Brain pericyte (primary cell): ENCODE data around the gene FUZ.
"Not testable (repeated sequence)": the region's sequence is repeated elsewhere in the genome, so short reads cannot be mapped to it uniquely, and the experiment has no call there.

ENCODE experiments used
- DNase-seq: peaks from one replicate; pipeline ENCODE4 v3.0.0-alpha.2; 2012; ENCODE audit warnings: low read depth, low spot score

The FUZ gene

DNA sequence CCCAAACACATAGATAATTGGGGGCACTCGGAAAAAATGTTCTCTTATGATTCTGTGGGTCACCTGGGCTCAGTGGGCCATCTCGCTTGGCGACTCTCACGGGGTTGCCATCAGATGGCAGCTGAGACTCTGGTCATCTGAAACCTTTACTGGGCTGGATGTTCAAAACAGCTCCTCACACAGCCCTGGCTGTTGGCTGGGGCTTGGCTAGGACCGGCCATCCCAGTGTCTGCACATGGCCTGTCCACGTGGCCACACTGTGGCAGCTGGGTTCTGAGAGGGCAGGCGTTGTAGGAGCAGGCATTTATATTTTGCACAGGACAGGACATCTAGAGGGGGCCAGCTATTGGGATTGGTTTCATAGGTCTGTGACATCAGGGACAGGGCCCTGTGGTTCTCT is 20.5 kb upstream of the FUZ start:
- DNase-seq: no peak

- DNase-seq: no peak
Measured at GRCh38 chr19:49832556-49832955, 19.5 kb upstream of the FUZ start.

DNA sequence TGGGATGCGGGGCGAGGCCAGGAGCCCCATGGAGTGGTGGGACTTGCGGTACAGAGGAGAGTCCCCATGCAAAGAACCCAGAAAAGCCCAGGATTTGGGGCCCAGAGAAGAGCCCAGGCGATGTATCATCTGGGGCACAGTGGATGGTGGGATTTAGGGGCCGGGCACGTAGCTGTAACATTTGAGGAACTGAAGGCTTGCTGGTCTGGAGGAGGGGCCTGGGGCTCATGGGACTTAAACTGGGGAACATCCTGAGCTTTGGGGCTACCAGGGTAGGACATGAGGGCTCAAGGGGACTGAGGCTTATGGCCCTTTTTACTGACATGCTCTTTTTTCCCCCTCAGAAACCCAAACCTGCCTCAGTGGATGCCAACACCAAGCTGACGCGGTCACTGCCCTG is 18.5 kb upstream of the FUZ start:
- no peak for DNase-seq

GRCh38 chr19:49830766-49831165 is 17.7 kb upstream of the FUZ start:
- DNase-seq: no peak

GRCh38 chr19:49829721-49830120 is 16.6 kb upstream of the FUZ start:
- DNase-seq: no peak

- no peak for DNase-seq
Measured at GRCh38 chr19:49829200-49829599, 16.1 kb upstream of the FUZ start.

GRCh38 chr19:49827034-49827433 is 13.9 kb upstream of the FUZ start:
- DNase-seq: no peak

DNA sequence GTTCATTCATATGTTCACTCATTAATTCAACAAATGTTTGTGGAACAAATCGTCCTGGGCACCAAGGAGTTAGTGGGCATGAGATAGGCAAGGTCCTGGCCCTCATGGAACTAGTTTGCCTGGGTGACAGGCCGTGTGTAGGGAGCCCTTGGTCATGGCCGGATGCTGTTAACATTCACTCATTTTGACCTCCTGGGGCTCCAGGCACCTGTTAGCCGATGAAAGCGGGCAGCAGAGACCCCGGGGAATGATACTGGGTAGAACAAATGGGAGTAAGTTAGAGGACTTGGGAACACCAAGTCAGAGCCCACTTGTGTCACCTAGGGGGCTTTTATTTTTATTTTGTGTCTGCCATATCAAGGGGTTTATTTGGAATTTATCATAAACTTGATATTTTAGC is 11.6 kb upstream of the FUZ start:
- no peak for DNase-seq

GRCh38 chr19:49823472-49823871 is 10.4 kb upstream of the FUZ start:
- no peak for DNase-seq

DNA sequence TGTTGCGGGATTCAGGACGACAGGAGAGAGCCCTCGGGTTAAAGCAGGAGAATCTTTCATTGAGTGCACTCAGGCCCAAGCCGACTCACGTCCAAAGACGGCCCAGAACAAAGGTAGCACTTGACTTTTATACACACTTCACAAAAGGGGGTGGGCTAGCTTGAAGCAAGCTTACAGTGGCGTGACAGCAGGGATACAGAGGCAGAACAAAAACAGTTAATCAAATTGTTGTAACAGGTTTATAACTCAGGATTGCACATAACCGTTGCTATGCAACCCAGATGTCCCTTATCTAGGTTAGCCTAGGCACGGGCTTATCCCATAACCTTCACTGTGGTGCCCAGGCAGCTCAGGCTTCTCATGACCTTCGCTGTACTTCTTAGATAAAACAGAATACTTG is 7.0 kb upstream of the FUZ start:
- DNase-seq: no peak

DNA sequence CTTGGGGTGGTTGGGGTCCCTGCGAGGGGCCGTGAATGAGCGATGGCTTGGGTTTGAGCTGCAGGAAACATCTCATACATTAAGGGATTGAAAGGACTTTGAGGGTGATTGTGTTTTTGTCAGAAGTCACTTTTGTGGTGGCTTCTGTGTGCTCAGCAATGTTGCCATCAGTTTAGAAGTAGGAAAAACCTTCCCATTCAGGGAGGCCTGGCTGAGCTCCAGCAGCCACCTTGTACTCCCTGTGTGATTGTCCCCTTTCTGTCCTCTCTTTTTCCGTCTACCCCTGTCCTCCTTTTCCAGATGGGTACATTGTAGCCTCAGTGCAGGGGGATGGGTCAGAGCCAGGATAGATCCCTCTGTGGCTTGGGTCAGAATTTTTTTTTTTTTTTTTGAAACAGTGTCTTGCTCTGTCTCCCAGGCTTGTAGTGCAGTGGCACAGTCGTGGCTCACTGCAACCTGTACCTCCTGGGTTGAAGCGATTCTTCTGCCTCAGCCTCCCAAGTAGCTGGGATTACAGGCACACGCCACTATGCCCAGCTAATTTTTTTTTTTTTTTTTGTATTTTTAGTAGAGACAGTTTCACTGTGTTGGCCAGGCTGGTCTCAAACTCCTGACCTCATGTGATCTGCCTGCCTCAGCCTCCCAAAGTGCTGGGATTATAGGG is 6.5 kb upstream of the FUZ start:
- not testable (repeated sequence) for DNase-seq

- no peak for DNase-seq
Measured at GRCh38 chr19:49818649-49819370, 5.7 kb upstream of the FUZ start.

DNA sequence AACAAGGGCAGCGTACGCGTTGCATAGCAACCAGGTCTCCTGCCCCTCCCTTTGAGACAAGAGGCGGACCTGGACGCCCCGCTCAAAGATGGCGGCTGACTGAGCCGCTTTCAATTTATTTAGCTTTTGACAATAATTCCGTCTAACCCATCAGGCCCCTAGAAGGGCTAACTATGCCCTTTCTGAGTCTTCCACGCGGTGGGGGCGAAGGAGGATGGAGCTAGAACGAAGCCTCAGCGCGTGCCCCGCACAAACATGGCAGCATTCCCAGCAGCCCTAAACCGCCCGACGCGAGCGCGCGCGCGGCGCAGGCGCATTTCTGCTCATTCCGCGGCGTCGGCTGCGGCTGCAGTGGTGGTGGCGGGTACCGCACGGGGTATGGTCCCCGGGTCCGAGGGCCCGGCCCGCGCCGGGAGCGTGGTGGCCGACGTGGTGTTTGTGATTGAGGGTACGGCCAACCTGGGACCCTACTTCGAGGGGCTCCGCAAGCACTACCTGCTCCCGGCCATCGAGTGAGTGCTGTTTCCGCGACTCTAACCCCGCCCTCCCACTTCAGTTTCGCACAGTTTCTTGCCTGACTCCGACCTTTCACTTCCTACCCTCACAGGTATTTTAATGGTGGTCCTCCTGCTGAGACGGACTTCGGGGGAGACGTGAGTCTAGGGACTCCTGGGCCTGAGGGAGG is 5.0 kb upstream of the FUZ start, which contains the start of gene MED25:
TSS of gene MED25 (plus strand) at position 326 of the 685 bp plus-strand sequence. CDS start at position 379, 53 bp downstream.
- peak; percentile 70 for DNase-seq

DNA sequence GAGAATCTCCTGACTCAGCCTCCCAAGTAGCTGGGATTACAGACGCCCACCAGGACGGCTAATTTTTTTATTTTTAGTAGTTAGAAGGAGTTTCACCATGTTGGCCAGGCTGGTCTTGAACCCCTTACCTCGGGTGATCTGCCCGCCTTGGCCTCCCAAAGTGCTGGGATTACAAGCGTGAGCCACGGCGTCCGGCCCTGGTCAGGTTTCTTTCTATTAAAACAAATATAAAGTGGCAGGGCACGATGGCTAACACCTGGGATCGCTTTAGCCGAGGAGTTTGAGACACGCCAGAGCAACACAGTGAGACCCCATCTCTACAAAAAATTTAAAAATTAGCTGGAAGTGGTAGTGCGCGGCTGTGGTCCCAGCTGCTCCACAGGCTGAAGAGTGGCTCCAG is 3.5 kb upstream of the FUZ start:
- no peak for DNase-seq

DNA sequence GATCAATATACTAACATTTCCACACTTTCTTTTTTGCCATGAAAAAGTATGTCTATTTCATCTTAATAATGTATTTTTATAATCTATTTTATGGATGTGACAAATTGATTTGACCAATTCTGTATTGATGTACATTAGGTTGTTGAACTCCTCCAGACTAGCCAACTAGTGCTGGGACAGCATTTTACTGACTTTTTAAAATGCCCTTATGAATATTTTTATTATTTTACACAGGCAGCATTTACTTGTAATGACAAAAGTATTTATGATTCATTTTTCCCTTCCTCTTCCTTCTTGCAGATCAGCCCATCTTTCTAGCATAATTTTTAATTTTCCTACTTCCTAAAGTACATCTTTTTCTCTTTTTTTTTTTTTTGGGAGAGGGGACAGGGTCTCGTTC is 918 bp upstream of the FUZ start:
- no peak for DNase-seq

- DNase-seq: no peak
Measured at GRCh38 chr19:49812452-49812996, 568 bp downstream of the FUZ start.

GRCh38 chr19:49811328-49811727 is 1.8 kb downstream of the FUZ start:
- no peak for DNase-seq

- no peak for DNase-seq
Measured at GRCh38 chr19:49809941-49810389, 3.1 kb downstream of the FUZ start.

GRCh38 chr19:49809160-49809940 is 3.7 kb downstream of the FUZ start:
- no peak for DNase-seq

GRCh38 chr19:49808711-49809159 is 4.4 kb downstream of the FUZ start:
- DNase-seq: peak; percentile 37

DNA sequence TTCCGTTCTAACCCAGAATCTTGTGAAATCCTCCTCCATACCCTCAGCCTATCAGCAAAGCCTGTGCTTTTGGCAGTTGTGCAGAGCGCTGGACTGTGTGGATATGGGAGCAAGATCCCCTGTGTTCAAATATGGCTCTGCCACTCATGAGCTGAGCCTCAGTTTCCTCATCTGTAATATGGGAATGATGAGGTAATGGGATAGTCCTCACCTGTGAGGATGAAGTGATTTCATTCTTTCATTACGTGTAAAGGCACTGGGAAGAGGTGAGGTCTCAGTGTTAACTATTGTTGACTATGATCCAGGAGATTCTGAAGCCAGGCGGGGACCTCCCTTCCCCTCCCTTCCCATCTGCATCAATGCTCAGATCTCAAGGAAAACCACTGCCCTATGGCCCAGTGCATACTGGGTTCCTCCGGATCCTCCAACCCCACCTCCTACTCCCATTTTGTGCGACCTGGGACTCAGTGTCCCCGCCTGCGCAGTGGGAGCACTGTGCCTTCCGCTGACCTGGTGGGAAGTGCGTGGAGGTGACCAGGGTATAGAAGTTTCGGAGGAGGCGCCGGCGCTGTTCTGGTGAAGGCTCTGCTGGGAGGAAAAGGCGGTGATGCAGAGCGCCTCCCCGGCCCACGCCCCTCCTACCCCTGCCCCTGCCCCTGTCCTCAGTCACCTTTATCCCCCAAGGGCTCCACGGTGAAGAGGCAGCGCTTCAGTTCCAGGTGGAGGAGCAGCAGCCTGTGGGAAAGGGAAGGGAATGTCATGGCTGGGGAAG is 5.0 kb downstream of the FUZ start:
- no peak for DNase-seq
